SK-N-SH (cell line): ENCODE data around the gene CBLB. TPM values are rescaled to one million over a fixed set of nuclear protein-coding genes. Genes with fewer than 3 reads are reported as not detected.
A peak's percentile ranks its signal among the peaks of the same experiment; 100 is the strongest.

ENCODE experiments used
- CTCF ChIA-PET: fragments of 300-600, 350-600 bp; formaldehyde crosslinking; extraction: SDS; loops from one replicate; lab custom pipeline; 2021; lab: Yijun Ruan, JAX
- POLR2A ChIA-PET: fragments of 350-600 bp; sonication (Branson Sonifier 250); formaldehyde crosslinking; extraction: SDS; loops from one replicate; lab custom pipeline; 2020; ENCODE audit warnings: antibody characterized with exemption, inconsistent platforms; lab: Yijun Ruan, JAX
- DNase-seq: peaks from one replicate; pipeline ENCODE4 v3.0.0; 2012
- H2AFZ ChIP-seq: fragments of 200-600 bp; sonication (generic); 2 replicates; pipeline ENCODE4 v1.8.1; 2016; ENCODE audit warnings: antibody characterized with exemption, mild to moderate bottlenecking, low read depth
- H3F3A ChIP-seq: fragments of 200-600 bp; sonication (generic); replicated peaks from 2 replicates; pipeline ENCODE3; 2016; ENCODE audit warnings: antibody characterized with exemption, mild to moderate bottlenecking; ENCODE audit not compliant: insufficient read depth
- H3K27ac ChIP-seq, 2 experiments: fragments of 200-500 bp in 1 of 2; fragments of 200-600 bp in 1 of 2; sonication (Bioruptor generic) in 1 of 2; sonication (generic), shearing (Covaris generic) in 1 of 2; 2 replicates each; pipeline versions ENCODE4 v1.5.1 to v1.6.1; 2014 to 2016; ENCODE audit warnings: low read depth in 2 of 2, inconsistent platforms in 1 of 2, low read length in 1 of 2, mild to moderate bottlenecking in 1 of 2, mixed read lengths in 1 of 2
- H3K27me3 ChIP-seq: fragments of 200-600 bp; sonication (generic), shearing (Covaris generic); 2 replicates; pipeline ENCODE4 v1.6.1; 2016; ENCODE audit warnings: mixed run types; ENCODE audit not compliant: insufficient read depth
- H3K36me3 ChIP-seq, 2 experiments: fragments of 200-500 bp in 1 of 2; fragments of 200-600 bp in 1 of 2; sonication (Bioruptor generic) in 1 of 2; sonication (generic) in 1 of 2; replicated peaks in 1 of 2; 2 replicates each; pipeline versions ENCODE3 to v1.5.1; 2014 to 2016; ENCODE audit warnings: low read length in 1 of 2, mild to moderate bottlenecking in 1 of 2; ENCODE audit not compliant: insufficient read depth in 2 of 2, control insufficient read depth in 1 of 2
- H3K4me1 ChIP-seq, 2 experiments: fragments of 200-500 bp in 1 of 2; fragments of 200-600 bp in 1 of 2; sonication (Bioruptor generic) in 1 of 2; sonication (generic), shearing (Covaris generic) in 1 of 2; 2 replicates each; pipeline versions ENCODE4 v1.5.1 to v1.6.1; 2014 to 2016; ENCODE audit warnings: low read depth in 1 of 2, low read length in 1 of 2, mixed run types in 1 of 2; ENCODE audit not compliant: insufficient read depth in 2 of 2, control insufficient read depth in 1 of 2
- H3K4me2 ChIP-seq: fragments of 200-600 bp; sonication (generic), shearing (Covaris generic); 2 replicates; pipeline ENCODE4 v1.6.1; 2017; ENCODE audit warnings: mixed run types
- H3K4me3 ChIP-seq, 2 experiments: fragments of 200-500 bp in 1 of 2; fragments of 200-600 bp in 1 of 2; sonication (Bioruptor generic) in 1 of 2; sonication (generic), shearing (Covaris generic) in 1 of 2; 2 replicates each; pipeline versions ENCODE4 v1.5.1 to v1.8.1; 2014 to 2016; ENCODE audit warnings: low read depth in 2 of 2, inconsistent platforms in 1 of 2, low read length in 1 of 2, mild to moderate bottlenecking in 1 of 2, mixed read lengths in 1 of 2, moderate library complexity in 1 of 2
- H3K79me2 ChIP-seq: fragments of 200-600 bp; sonication (generic); 2 replicates; pipeline ENCODE4 v1.8.1; 2017; ENCODE audit warnings: mild to moderate bottlenecking; ENCODE audit not compliant: insufficient read depth
- H3K9ac ChIP-seq: fragments of 200-600 bp; sonication (generic); 2 replicates; pipeline ENCODE4 v1.6.1; 2017; ENCODE audit warnings: mixed run types
- H3K9me2 ChIP-seq: fragments of 200-600 bp; sonication (generic); 2 replicates; pipeline ENCODE4 v1.6.1; 2017; ENCODE audit warnings: mixed run types
- H3K9me3 ChIP-seq: fragments of 200-600 bp; sonication (generic); 2 replicates; pipeline ENCODE4 v1.6.1; 2017; ENCODE audit warnings: mixed run types, mild to moderate bottlenecking, moderate library complexity
- H4K20me1 ChIP-seq: fragments of 200-600 bp; sonication (generic); 2 replicates; pipeline ENCODE4 v1.6.1; 2017; ENCODE audit warnings: mild to moderate bottlenecking, mixed run types; ENCODE audit not compliant: insufficient read depth
- ELF1 ChIP-seq: IDR thresholded peaks from 2 replicates; pipeline ENCODE4 v1.4.0; 2012
- EZH2phosphoT487 ChIP-seq: fragments of 200-600 bp; sonication (generic); IDR thresholded peaks from 2 replicates; pipeline ENCODE4 v1.6.1; 2017; ENCODE audit warnings: low read depth, mixed run types, mild to moderate bottlenecking, antibody characterized with exemption, moderate library complexity, borderline replicate concordance
- FOXM1 ChIP-seq: IDR thresholded peaks from 2 replicates; pipeline ENCODE4 v1.4.0; 2012; ENCODE audit warnings: low read depth, mild to moderate bottlenecking
- GABPA ChIP-seq: IDR thresholded peaks from 2 replicates; pipeline ENCODE4 v1.4.0; 2012; ENCODE audit warnings: low read depth, mild to moderate bottlenecking
- GATA2 ChIP-seq: sonication (generic); formaldehyde crosslinking; IDR thresholded peaks from 2 replicates; pipeline ENCODE4 v1.5.0; 2020; ENCODE audit warnings: mild to moderate bottlenecking, missing genetic modification reagents
- JUND ChIP-seq: IDR thresholded peaks from 2 replicates; pipeline ENCODE4 v1.4.0; 2012
- MEF2A ChIP-seq: IDR thresholded peaks from 2 replicates; pipeline ENCODE4 v1.4.0; 2012; ENCODE audit warnings: low read depth, borderline replicate concordance
- MXI1 ChIP-seq: IDR thresholded peaks from 2 replicates; pipeline ENCODE4 v1.6.1; 2012; ENCODE audit warnings: mild to moderate bottlenecking, low read depth, low read length, improper control_type of control experiment
- NFIC ChIP-seq: IDR thresholded peaks from 2 replicates; pipeline ENCODE4 v1.4.0; 2012; ENCODE audit warnings: borderline replicate concordance
- RAD21 ChIP-seq: IDR thresholded peaks from 2 replicates; pipeline ENCODE4 v1.6.1; 2012; ENCODE audit warnings: mild to moderate bottlenecking, low read length
- RCOR1 ChIP-seq: fragments of 150-350 bp; IDR thresholded peaks from 2 replicates; pipeline ENCODE4 v1.6.1; 2017; ENCODE audit warnings: antibody characterized with exemption, low read length
- RFX5 ChIP-seq: IDR thresholded peaks from 2 replicates; pipeline ENCODE4 v1.6.1; 2012; ENCODE audit warnings: mild to moderate bottlenecking, improper control_type of control experiment, low read length
- TAF1 ChIP-seq: IDR thresholded peaks from 2 replicates; pipeline ENCODE4 v1.6.1; 2012; ENCODE audit warnings: low read depth, mild to moderate bottlenecking, low read length, moderate library complexity, borderline replicate concordance
- TCF12 ChIP-seq: IDR thresholded peaks from 2 replicates; pipeline ENCODE4 v1.4.0; 2012
- YY1 ChIP-seq: IDR thresholded peaks from 2 replicates; pipeline ENCODE4 v1.4.0; 2012; ENCODE audit warnings: low read depth, mild to moderate bottlenecking
- WGBS: methylation state at CpG from one replicate; pipeline ENCODE4 v1.1.6; 2017; ENCODE audit warnings: low lambda C conversion rate; 5-methylcytosine and 5-hydroxymethylcytosine counted together
- polyA plus RNA-seq, 3 experiments: library from polyadenylated mRNA; depleted of rRNA; stranded (reverse); fragments of >200 nt; gene quantifications; 2 replicates each; pipeline ENCODE4 v1.2.3, GENCODE V29; 2012
- TF ChIP-seq, protein P1 (sequence below): IDR thresholded peaks from 2 replicates; pipeline ENCODE4 v1.4.0; 2012; ENCODE audit warnings: low read depth
- TF ChIP-seq, protein P2 (sequence below): IDR thresholded peaks from 2 replicates; pipeline ENCODE4 v1.4.0; 2012; ENCODE audit warnings: low read depth, borderline replicate concordance
- TF ChIP-seq, protein P3 (sequence below): IDR thresholded peaks from 2 replicates; pipeline ENCODE4 v1.4.0; 2012; ENCODE audit warnings: low read depth, borderline replicate concordance
- TF ChIP-seq, protein P4 (sequence below): IDR thresholded peaks from 2 replicates; pipeline ENCODE4; 2012
- TF ChIP-seq, protein P5 (sequence below): fragments of 150-350 bp; IDR thresholded peaks from 2 replicates; pipeline ENCODE4 v1.6.1; 2017; ENCODE audit warnings: antibody characterized with exemption, low read length, low read depth, borderline replicate concordance

CBLB gene
- polyA plus RNA-seq, 1 of the 3 experiments (the other 2 are of a cell fraction) = 4.4 TPM

DNA sequence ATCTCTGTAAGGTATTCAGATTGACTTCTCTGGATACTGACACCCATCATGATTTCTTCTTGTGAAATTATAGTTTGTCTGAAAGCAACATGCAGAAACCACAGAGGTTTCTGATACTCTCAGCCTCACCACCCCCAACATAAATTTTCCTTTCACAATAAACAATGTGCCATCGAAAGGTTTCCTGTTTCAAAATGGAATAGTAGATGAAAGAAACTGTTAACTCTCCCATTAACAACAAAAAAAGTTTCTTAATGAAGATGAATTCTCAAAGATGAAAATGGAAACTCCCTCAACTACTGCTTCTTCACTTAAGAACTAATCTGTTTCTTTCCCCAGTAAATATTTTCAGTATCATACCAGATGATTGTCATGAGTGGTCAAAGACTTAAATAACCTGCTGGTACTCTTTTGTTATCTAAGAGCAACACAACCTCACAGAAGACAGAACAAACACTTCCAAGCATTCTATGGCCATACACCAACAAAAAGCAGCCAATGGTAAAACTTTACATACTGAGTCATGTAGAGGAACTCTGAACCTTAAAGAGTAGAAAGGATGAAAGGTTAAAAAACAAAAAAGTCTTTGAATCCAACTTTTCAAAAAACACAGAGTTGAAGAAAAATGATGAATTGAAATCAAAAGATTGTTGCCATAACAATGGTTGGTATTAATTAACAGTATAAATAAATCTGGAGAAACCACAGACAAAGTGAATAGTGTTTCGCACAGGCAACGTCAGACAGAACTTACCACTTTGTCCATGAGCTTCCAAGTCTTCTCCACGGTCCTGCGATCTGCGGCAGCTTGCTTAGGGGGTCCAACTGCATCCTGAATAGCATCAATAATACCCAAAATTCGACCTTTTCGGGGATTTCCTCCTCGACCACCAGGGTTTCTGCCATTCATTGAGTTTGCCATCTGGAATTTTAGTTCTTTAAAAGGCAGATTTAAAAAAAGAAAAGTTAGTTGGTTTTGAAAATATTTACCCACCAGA, 1.9 kb downstream of the CBLB start:
- H3K36me3 ChIP-seq = peaks cover 16 to 37% of the 10 kb centered on the region in 2 experiments
- H4K20me1 ChIP-seq = peaks cover 5% of the 10 kb centered on the region
- ChIA-PET POLR2A (no interaction called here), CTCF (interaction anchor here (1.5 to 1.8 kb wide), 3 partner anchors 17 to 743 kb away, joined by 5 to 6 read pairs (median 6); no protein-coding TSS in a partner anchor)
- peaks cover 66% of the 10 kb centered on the region for H3K79me2 ChIP-seq
- WGBS = 34% methylated on average over 9 of the region's 9 CpGs
- H3K27ac ChIP-seq = peak overlapping the region in 1 of 2 experiments; percentile 94; a peak in 2 of 4 replicates
- peak overlapping the region; percentile 82 for H3K4me2 ChIP-seq
- no peaks in the 10 kb centered on the region for H3K27me3 ChIP-seq
- TF ChIP-seq MXI1 (no peak), GABPA (no peak), RAD21 (no peak), JUND (no peak), MEF2A (no peak), GATA2 (no peak), ELF1 (no peak), EZH2phosphoT487 (no peak), RCOR1 (no peak), FOXM1 (no peak), YY1 (no peak), TCF12 (no peak), NFIC (no peak), RFX5 (no peak), TAF1 (no peak)
- TF ChIP-seq, protein P1, sequence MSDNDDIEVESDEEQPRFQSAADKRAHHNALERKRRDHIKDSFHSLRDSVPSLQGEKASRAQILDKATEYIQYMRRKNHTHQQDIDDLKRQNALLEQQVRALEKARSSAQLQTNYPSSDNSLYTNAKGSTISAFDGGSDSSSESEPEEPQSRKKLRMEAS = no peak
- TF ChIP-seq, protein P2, sequence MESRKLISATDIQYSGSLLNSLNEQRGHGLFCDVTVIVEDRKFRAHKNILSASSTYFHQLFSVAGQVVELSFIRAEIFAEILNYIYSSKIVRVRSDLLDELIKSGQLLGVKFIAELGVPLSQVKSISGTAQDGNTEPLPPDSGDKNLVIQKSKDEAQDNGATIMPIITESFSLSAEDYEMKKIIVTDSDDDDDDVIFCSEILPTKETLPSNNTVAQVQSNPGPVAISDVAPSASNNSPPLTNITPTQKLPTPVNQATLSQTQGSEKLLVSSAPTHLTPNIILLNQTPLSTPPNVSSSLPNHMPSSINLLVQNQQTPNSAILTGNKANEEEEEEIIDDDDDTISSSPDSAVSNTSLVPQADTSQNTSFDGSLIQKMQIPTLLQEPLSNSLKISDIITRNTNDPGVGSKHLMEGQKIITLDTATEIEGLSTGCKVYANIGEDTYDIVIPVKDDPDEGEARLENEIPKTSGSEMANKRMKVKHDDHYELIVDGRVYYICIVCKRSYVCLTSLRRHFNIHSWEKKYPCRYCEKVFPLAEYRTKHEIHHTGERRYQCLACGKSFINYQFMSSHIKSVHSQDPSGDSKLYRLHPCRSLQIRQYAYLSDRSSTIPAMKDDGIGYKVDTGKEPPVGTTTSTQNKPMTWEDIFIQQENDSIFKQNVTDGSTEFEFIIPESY = no peak
- TF ChIP-seq, protein P3, sequence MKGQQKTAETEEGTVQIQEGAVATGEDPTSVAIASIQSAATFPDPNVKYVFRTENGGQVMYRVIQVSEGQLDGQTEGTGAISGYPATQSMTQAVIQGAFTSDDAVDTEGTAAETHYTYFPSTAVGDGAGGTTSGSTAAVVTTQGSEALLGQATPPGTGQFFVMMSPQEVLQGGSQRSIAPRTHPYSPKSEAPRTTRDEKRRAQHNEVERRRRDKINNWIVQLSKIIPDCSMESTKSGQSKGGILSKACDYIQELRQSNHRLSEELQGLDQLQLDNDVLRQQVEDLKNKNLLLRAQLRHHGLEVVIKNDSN = no peak
- TF ChIP-seq, protein P4, sequence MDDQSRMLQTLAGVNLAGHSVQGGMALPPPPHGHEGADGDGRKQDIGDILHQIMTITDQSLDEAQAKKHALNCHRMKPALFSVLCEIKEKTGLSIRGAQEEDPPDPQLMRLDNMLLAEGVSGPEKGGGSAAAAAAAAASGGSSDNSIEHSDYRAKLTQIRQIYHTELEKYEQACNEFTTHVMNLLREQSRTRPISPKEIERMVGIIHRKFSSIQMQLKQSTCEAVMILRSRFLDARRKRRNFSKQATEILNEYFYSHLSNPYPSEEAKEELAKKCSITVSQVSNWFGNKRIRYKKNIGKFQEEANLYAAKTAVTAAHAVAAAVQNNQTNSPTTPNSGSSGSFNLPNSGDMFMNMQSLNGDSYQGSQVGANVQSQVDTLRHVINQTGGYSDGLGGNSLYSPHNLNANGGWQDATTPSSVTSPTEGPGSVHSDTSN = no peak
- TF ChIP-seq, protein P5, sequence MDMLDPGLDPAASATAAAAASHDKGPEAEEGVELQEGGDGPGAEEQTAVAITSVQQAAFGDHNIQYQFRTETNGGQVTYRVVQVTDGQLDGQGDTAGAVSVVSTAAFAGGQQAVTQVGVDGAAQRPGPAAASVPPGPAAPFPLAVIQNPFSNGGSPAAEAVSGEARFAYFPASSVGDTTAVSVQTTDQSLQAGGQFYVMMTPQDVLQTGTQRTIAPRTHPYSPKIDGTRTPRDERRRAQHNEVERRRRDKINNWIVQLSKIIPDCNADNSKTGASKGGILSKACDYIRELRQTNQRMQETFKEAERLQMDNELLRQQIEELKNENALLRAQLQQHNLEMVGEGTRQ = no peak
- peaks cover 7 to 12% of the 10 kb centered on the region in 2 experiments; a peak in 3 of 4 replicates for H3K4me1 ChIP-seq
- DNase-seq = no peak
- no peaks in the 10 kb centered on the region for H3F3A ChIP-seq
- peak overlapping the region; percentile 84 to 96 for H3K4me3 ChIP-seq
- peak overlapping the region; percentile 92 for H3K9ac ChIP-seq
- H3K9me2 ChIP-seq = no peaks in the 10 kb centered on the region
- H2AFZ ChIP-seq = peak overlapping the region; percentile 4; the same call in 1 of the 2 replicates
- H3K9me3 ChIP-seq = no peaks in the 10 kb centered on the region
